ENCODE data around the gene MAFF.

DNA sequence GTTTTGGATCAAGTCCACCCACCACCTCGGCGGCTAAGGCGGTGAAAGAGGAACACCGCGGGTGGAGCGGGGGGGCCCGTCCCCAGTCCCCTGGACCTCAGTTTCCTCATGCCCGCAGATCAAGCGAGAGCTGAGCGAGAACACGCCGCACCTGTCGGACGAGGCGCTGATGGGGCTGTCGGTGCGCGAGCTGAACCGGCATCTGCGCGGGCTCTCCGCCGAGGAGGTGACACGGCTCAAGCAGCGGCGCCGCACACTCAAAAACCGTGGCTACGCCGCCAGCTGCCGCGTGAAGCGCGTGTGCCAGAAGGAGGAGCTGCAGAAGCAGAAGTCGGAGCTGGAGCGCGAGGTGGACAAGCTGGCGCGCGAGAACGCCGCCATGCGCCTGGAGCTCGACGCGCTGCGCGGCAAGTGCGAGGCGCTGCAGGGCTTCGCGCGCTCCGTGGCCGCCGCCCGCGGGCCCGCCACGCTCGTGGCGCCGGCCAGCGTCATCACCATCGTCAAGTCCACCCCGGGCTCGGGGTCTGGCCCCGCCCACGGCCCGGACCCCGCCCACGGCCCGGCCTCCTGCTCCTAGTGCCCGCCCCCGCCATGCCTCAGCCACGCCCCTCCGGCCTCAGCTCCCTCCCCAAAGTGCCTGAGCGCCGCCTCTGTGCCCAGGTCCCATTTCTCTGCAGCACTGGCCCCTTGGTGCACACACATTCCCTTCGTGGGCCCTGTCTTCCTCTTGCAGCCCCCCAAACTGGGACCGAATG, 12.7 kb downstream of the MAFF start:
- TF ChIP-seq, protein P1, sequence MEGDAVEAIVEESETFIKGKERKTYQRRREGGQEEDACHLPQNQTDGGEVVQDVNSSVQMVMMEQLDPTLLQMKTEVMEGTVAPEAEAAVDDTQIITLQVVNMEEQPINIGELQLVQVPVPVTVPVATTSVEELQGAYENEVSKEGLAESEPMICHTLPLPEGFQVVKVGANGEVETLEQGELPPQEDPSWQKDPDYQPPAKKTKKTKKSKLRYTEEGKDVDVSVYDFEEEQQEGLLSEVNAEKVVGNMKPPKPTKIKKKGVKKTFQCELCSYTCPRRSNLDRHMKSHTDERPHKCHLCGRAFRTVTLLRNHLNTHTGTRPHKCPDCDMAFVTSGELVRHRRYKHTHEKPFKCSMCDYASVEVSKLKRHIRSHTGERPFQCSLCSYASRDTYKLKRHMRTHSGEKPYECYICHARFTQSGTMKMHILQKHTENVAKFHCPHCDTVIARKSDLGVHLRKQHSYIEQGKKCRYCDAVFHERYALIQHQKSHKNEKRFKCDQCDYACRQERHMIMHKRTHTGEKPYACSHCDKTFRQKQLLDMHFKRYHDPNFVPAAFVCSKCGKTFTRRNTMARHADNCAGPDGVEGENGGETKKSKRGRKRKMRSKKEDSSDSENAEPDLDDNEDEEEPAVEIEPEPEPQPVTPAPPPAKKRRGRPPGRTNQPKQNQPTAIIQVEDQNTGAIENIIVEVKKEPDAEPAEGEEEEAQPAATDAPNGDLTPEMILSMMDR (IDR thresholded peaks at IDR 0.05; ENCODE audit: low read depth, low read length, poor library complexity, severe bottlenecking): no peak
- no peak for TF ChIP-seq EZH2phosphoT487 (IDR thresholded peaks at IDR 0.05; ENCODE audit: borderline replicate concordance, low read length)

Measured in DOHH2 (cell line).